ENCODE results near the gene C6orf163. TPM values are rescaled to one million over a fixed set of nuclear protein-coding genes. Genes with fewer than 3 reads are reported as not detected.

Gene C6orf163
- total RNA-seq, 1 experiment from 2014 or later = 1.5 TPM

DNA sequence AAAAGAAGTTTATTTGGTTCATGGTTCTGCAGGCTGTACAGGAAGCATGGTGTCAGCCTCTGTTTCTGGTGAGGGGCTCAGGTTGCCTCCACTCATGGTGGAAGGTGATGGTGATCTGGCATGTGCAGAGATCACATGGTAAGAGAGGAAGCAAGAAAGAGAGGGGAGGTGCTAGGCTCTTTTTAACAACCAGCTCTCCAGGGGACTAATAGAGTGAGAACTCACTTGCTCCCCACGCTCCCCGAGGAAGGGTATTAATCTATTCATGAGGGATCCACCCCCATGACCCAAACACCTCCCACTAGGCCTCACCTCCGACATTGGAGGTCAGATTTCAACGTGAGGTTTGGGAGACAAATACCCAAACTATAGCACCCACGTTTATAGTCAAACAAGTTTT lies 11.6 kb upstream of the C6orf163 start:
- intact Hi-C loops (cut with micrococcal nuclease) = no loop called here
- peaks cover 13% of the 10 kb centered on the region; the same call in 1 of the 2 replicates for H3K79me2 ChIP-seq (ENCODE audit: insufficient read depth, low read length)
- POLR2A ChIA-PET = no interaction called here

More for the DNA sequence above, 11.6 kb upstream of the C6orf163 start:
- Histone ChIP-seq H3K4me1 (ENCODE audit: control insufficient read depth in 1 of 2, insufficient read depth in 2 of 2, low read length in 2 of 2) (no peaks in the 10 kb centered on the region), H2AFZ (ENCODE audit: low read depth, low read length, poor library complexity, severe bottlenecking) (no peak overlapping the region), H3K27me3 (ENCODE audit: insufficient read depth, low read length) (no peaks in the 10 kb centered on the region), H3K27ac (ENCODE audit: low read depth, low read length) (no peak overlapping the region), H3K9me2 (ENCODE audit: insufficient read depth) (no peaks in the 10 kb centered on the region), H3K36me3 (ENCODE audit: control insufficient read depth in 1 of 2, insufficient read depth in 2 of 2, low read length in 2 of 2) (no peaks in the 10 kb centered on the region), H4K20me1 (ENCODE audit: insufficient read depth) (0 out of 2 replicates have a peak, but pooled peaks cover 3% of the 10 kb centered on the region), H3K9me3 (ENCODE audit: control insufficient read depth in 1 of 2, insufficient read depth in 1 of 2, low read depth in 1 of 2, low read length in 2 of 2) (no peaks in the 10 kb centered on the region), H3K4me2 (ENCODE audit: low read length) (no peak overlapping the region), H3K4me3 (replicated peaks in 1 of 2; ENCODE audit: low read depth in 1 of 2, low read length in 2 of 2) (no peak overlapping the region), H3K9ac (ENCODE audit: low read length) (no peak overlapping the region)
- ATAC-seq = no peak
- ChIA-PET RAD21 (ENCODE audit: low non-redundant PET in 1 of 2, low total read pairs in 2 of 2, uncharacterized antibody in 2 of 2, unreplicated experiment in 2 of 2) (no interaction called here), CTCF (no interaction called here)
- no peak for DNase-seq (ENCODE audit: low read depth, low spot score)
- TF ChIP-seq RAD21 (IDR thresholded peaks at IDR 0.05; ENCODE audit: low read depth) (no peak), ZNF274 (IDR thresholded peaks at IDR 0.05; ENCODE audit: low read depth, low read length) (no peak), ATF3 (IDR thresholded peaks at IDR 0.05) (no peak), FOSL1 (IDR thresholded peaks at IDR 0.05; ENCODE audit: low read depth) (no peak), YY1 (IDR thresholded peaks at IDR 0.05; ENCODE audit: extremely low read depth, insufficient replicate concordance, low read depth, low read length) (no peak), EZH2 (IDR thresholded peaks at IDR 0.05) (no peak), CBX3 (IDR thresholded peaks at IDR 0.05; ENCODE audit: low read depth) (no peak), SRF (IDR thresholded peaks at IDR 0.05; ENCODE audit: low read depth) (no peak), CTCF (IDR thresholded peaks at IDR 0.05 in 2 of 3, conservative IDR thresholded peaks at IDR 0.05 in 1 of 3; ENCODE audit: borderline replicate concordance in 1 of 3, insufficient read depth in 1 of 3, low read depth in 2 of 3, low read length in 2 of 3) (no peak), TCF7L2 (IDR thresholded peaks at IDR 0.05; ENCODE audit: borderline replicate concordance, extremely low read depth, insufficient read depth, insufficient read length) (no peak), SP1 (IDR thresholded peaks at IDR 0.05; ENCODE audit: low read depth) (no peak)
- TF ChIP-seq, protein P1, sequence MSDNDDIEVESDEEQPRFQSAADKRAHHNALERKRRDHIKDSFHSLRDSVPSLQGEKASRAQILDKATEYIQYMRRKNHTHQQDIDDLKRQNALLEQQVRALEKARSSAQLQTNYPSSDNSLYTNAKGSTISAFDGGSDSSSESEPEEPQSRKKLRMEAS (IDR thresholded peaks at IDR 0.05) = no peak
- BruUV-seq (replicated peaks) = no TSS peak
